GM12873 (cell line): ENCODE measurements around the gene SCN4B.

Experiments used
- TF ChIP-seq, protein P1 (sequence below): IDR thresholded peaks from 2 replicates; pipeline ENCODE4 v1.5.1; 2012; ENCODE audit warnings: low read depth, mild to moderate bottlenecking, moderate library complexity, low read length, control low read depth; ENCODE audit not compliant: insufficient read depth; ENCODE audit errors: missing control alignments

The SCN4B gene

GRCh38 chr11:118104491-118104890 is 48.1 kb downstream of the SCN4B start:
- TF ChIP-seq, protein P1, sequence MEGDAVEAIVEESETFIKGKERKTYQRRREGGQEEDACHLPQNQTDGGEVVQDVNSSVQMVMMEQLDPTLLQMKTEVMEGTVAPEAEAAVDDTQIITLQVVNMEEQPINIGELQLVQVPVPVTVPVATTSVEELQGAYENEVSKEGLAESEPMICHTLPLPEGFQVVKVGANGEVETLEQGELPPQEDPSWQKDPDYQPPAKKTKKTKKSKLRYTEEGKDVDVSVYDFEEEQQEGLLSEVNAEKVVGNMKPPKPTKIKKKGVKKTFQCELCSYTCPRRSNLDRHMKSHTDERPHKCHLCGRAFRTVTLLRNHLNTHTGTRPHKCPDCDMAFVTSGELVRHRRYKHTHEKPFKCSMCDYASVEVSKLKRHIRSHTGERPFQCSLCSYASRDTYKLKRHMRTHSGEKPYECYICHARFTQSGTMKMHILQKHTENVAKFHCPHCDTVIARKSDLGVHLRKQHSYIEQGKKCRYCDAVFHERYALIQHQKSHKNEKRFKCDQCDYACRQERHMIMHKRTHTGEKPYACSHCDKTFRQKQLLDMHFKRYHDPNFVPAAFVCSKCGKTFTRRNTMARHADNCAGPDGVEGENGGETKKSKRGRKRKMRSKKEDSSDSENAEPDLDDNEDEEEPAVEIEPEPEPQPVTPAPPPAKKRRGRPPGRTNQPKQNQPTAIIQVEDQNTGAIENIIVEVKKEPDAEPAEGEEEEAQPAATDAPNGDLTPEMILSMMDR, result no peak

GRCh38 chr11:118102721-118103261 is 49.8 kb downstream of the SCN4B start:
- TF ChIP-seq, protein P1, result no peak

- TF ChIP-seq, protein P1, result no peak
Measured at GRCh38 chr11:118100691-118101232, 51.9 kb downstream of the SCN4B start.

DNA sequence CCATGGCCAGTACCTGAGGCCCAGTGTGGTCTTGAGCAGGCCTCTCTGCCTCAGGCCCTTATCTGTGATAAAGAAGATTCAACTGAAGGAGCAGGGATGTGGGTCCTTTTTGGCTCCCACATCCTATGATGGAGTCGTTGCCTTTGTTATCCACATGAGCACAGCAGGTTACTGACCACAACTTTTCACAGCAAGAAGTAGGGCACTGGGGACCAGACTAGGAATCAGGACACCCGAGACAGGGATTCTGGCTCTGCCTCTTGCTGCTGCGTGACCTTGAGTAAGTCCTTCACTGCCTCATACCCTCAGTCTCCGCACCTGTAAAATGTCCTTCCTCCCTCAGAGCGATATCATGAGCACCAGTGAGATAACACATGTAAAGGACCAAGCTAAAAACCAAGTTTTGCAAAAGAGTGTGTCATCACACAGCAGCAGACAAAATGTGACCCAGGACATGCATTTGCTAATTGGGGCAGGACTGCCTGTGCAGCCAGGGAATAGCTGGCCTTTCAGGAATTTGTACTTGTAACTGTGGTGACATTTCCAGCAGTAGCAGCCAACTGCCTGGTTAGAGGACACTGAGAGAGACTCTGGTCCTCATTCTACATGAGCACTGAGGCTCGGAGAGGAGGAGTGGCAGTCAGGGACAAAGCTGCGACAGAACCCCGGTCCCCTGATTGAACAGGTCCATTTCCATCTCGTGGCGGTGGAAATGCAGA is 52.6 kb downstream of the SCN4B start:
- TF ChIP-seq, protein P1, result no peak

GRCh38 chr11:118098996-118099837 is 53.4 kb downstream of the SCN4B start:
- TF ChIP-seq, protein P1, result no peak

DNA sequence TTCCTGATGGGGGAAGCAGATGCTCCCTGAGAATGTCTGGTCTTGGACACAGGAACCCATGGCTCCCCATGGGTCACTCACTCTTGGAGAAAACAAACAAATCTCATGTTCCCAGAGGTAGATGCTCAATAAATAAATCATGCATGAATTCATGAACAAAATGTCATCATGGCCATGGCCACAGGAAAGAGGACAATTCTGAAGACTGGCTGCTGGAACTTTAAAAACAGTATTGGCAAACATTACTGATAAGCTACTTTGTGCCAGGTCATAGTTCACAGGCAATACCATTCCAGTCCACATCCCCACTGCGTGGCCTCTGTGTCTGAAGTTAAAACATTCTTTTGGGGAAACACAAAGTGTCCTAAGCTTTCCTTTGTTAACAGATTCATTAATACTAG is 56.7 kb downstream of the SCN4B start:
- TF ChIP-seq, protein P1, result no peak

DNA sequence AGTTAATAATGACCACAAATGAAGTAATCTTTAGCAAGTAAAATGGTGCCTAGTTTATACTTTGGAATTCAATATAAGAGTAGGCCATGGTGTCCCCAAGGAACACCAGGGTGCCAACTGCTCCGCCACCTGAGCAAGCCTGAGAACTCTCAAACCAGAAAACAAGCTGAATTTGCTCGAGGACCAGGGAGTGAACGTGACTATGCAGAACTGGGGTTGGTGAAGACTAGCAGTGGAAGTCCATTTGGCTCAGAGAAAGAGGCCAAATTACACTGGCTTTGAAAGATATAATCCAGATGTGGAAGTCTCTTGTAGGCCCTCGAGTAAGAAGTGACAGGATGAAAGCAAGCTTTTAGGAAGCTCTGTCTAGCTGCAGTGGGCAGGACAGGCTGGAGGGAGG is 57.1 kb downstream of the SCN4B start:
- TF ChIP-seq, protein P1, result no peak
